Brain microvascular endothelial cell (primary cell): ENCODE data around the gene OR2H1.

ENCODE experiments used
- DNase-seq: peaks from one replicate; pipeline ENCODE4 v3.0.0-alpha.2; 2020
- H3K27ac ChIP-seq: fragments of 250-450 bp; sonication (Bioruptor Pico); 2 replicates; pipeline ENCODE4 v1.5.1; 2020; ENCODE audit warnings: mild to moderate bottlenecking, moderate library complexity
- H3K27me3 ChIP-seq: fragments of 250-450 bp; sonication (Bioruptor Pico); replicated peaks from 2 replicates; pipeline ENCODE4 v1.5.1; 2020; ENCODE audit warnings: mild to moderate bottlenecking
- H3K36me3 ChIP-seq: fragments of 250-450 bp; sonication (Bioruptor Pico); replicated peaks from 2 replicates; pipeline ENCODE4 v1.5.1; 2020; ENCODE audit warnings: mild to moderate bottlenecking
- H3K4me3 ChIP-seq: 2 replicates; pipeline ENCODE4 v1.5.1; 2011; ENCODE audit warnings: low read depth, mild to moderate bottlenecking, control low read depth, low read length, moderate library complexity
- in situ Hi-C: cut with HindIII; loops from 2 replicates; pipeline ENCODE4 v1.10.0; 2017; ENCODE audit warnings: low sequenced_read_pairs, low pct_ligation_motif_present
- TF ChIP-seq, protein P1 (sequence below): IDR thresholded peaks from 2 replicates; pipeline ENCODE4 v1.5.1; 2011; ENCODE audit warnings: low read depth, mild to moderate bottlenecking, moderate library complexity, low read length, control low read depth, inconsistent platforms; ENCODE audit errors: missing control alignments

OR2H1 gene

DNA sequence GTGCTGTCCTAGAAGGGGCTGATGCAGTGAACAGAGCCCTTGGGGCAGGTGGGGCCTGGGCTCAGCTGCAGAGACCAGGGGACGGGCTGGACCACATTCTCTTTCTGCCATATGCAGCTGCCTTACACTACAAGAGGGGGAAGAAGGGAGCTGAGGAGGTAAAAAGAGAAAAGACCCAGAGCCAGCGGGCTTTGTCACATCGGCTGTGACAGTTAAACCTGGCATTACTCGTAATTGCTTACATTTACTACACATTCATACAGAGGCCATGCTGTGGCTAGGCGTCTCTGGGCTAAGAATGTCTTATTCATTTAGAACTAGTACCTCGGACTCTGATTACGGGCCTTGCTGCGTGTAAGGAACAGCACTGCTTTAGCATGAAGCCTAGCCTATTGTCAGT lies 43.6 kb downstream of the OR2H1 start:
- Histone ChIP-seq H3K36me3 (no peaks in the 10 kb centered on the region), H3K4me3 (no peak overlapping the region), H3K27me3 (no peaks in the 10 kb centered on the region), H3K27ac (no peak overlapping the region)
- DNase-seq = no peak
- in situ Hi-C loops = no loop called here
- TF ChIP-seq, protein P1, sequence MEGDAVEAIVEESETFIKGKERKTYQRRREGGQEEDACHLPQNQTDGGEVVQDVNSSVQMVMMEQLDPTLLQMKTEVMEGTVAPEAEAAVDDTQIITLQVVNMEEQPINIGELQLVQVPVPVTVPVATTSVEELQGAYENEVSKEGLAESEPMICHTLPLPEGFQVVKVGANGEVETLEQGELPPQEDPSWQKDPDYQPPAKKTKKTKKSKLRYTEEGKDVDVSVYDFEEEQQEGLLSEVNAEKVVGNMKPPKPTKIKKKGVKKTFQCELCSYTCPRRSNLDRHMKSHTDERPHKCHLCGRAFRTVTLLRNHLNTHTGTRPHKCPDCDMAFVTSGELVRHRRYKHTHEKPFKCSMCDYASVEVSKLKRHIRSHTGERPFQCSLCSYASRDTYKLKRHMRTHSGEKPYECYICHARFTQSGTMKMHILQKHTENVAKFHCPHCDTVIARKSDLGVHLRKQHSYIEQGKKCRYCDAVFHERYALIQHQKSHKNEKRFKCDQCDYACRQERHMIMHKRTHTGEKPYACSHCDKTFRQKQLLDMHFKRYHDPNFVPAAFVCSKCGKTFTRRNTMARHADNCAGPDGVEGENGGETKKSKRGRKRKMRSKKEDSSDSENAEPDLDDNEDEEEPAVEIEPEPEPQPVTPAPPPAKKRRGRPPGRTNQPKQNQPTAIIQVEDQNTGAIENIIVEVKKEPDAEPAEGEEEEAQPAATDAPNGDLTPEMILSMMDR = no peak

DNA sequence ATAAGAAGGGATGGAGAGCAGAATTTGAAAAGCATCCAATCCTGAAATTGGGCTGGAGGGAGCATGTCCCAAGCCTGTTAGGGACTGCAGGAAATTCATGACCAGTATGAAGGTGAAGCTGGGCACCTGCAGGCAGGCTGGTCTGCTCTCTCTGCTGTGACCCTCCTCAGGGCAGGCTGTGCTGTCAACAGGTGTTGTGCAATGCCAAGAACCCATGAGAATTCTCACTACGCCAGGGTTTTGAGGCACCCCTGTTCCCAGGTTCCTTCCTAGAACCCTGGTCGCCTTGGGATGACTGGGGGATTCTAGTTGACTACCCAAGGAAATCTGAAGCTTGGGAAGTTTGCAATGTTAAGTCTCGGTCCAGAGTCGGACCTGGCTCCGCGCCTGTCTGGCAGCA lies 44.2 kb downstream of the OR2H1 start:
- TF ChIP-seq, protein P1 = no peak
- Histone ChIP-seq H3K27ac (peak overlapping the region; percentile 88), H3K36me3 (no peaks in the 10 kb centered on the region), H3K27me3 (no peaks in the 10 kb centered on the region), H3K4me3 (no peak overlapping the region)
- in situ Hi-C loops = no loop called here
- DNase-seq = no peak

DNA sequence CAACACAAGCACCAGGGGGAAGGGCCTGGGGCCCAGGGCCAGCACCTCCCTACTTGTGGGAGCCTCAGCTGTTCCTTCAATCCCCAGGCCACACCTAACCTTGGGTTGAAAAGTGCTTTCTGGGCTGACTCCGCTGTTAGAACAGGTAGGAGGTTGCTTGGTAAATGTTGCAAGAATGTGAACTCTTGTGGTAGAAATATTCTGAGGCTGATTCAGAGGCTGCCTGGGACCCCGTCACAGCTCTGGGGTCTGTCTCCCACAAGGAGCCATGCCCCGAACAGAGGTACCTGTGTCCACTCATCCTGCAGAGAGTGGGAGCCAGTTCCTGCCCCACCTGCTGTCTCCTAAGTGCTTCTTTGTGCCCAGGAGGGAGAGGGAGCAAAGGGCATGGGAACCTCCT lies 45.2 kb downstream of the OR2H1 start:
- H3K27me3 ChIP-seq = no peaks in the 10 kb centered on the region
- no peak overlapping the region for H3K4me3 ChIP-seq
- H3K36me3 ChIP-seq = no peaks in the 10 kb centered on the region
- DNase-seq = no peak
- TF ChIP-seq, protein P1 = no peak
- peak overlapping the region; percentile 88 for H3K27ac ChIP-seq
- in situ Hi-C loops = no loop called here

DNA sequence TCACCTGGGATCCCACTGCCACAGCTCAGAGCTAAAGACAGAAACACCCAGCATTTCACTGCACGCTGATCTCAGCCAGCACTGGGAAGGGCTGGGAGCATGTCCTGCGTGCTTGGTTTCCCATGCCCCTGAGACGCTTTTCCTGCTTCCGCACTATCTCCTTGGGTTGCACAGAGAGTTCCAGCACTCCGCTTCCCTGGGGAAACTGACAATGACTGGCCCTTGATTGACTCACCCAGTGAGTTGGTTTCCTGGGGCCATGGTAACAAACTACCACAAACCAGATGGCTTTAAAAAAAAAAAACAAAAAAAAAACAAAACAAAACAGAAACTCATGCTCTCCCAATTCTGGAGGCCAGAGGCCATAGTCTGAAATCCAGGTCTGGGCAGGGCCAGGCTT lies 45.6 kb downstream of the OR2H1 start:
- TF ChIP-seq, protein P1 = no peak
- H3K27ac ChIP-seq = peak overlapping the region; percentile 91
- H3K27me3 ChIP-seq = no peaks in the 10 kb centered on the region
- in situ Hi-C loops = no loop called here
- H3K36me3 ChIP-seq = no peaks in the 10 kb centered on the region
- peak; percentile 96 for DNase-seq
- H3K4me3 ChIP-seq = no peak overlapping the region

DNA sequence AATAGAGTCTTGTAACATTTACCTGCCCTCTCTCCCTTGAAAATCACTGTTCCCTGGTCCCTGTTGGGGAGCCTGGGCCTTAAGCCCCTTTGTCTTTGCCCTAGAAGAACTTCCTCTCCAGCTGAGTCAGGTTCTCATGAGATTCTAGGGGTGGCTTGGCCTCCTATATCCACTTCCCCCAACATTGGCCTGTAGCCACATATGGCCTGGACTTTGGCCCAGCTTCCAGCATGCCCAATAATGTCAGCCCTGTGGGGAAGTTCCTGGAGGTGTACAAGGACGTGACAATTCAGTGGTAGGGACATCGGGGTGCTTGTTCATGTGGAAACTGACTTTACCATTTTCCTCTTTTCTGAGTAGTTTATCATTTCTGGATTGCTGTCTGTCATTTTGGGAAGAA lies 48.0 kb downstream of the OR2H1 start:
- DNase-seq = no peak
- TF ChIP-seq, protein P1 = no peak
- H3K27me3 ChIP-seq = no peaks in the 10 kb centered on the region
- in situ Hi-C loops = no loop called here
- no peak overlapping the region for H3K4me3 ChIP-seq
- H3K36me3 ChIP-seq = no peaks in the 10 kb centered on the region
- no peak overlapping the region for H3K27ac ChIP-seq

DNA sequence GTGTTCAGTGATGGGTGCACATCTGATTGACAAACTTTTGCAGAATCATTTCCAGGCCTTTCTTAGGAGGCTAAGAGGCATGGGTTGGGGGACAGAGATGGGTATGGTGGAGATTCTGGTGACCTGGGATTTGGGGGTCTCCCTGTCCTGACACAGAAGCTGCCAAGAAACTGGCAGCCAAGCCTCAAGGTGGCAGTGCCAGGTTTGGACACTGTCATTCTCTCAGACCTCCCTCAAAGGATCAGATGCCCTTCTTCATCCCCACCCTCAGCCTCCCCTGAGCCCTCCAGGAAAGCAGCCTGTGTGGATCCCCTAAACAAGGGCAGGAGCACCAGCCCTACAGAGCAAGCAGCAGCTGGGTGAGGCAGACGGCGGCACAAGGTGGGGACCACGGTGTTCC lies 48.9 kb downstream of the OR2H1 start:
- Histone ChIP-seq H3K4me3 (no peak overlapping the region), H3K27me3 (no peaks in the 10 kb centered on the region), H3K27ac (no peak overlapping the region), H3K36me3 (no peaks in the 10 kb centered on the region)
- TF ChIP-seq, protein P1 = no peak
- DNase-seq = no peak
- in situ Hi-C loops = no loop called here
